IMR-90 (cell line): ENCODE data around the gene NKAIN4. TPM values are rescaled to one million over a fixed set of nuclear protein-coding genes. Genes with fewer than 3 reads are reported as not detected.

ENCODE experiments used
- ATAC-seq: fragments of 200-7000 bp; cut with Tn5 transposase; 2 replicates; pipeline ENCODE4 v1.9.1; 2020; ENCODE audit warnings: low read depth, mild to moderate bottlenecking, moderate library complexity
- BruUV-seq: library from RNA; stranded (reverse); fragments of 400-500 nt; replicated peaks from 2 replicates; lab custom pipeline; 2021; lab: Mats Ljungman, UMichigan
- CTCF ChIA-PET: fragments of 300-600 bp; formaldehyde crosslinking; extraction: SDS; loops from one replicate; lab custom pipeline; 2021; ENCODE audit warnings: antibody characterized with exemption; lab: Yijun Ruan, JAX
- POLR2A ChIA-PET: fragments of 300-600 bp; sonication (Branson Sonifier 250); formaldehyde crosslinking; loops from one replicate; lab custom pipeline; 2022; ENCODE audit warnings: antibody characterized with exemption; ENCODE audit not compliant: unreplicated experiment; lab: Charles Lee
- DNase-seq: peaks from one replicate; pipeline ENCODE4 v3.0.0; 2013
- H2AFZ ChIP-seq: replicated peaks from 2 replicates; pipeline ENCODE3; 2013; ENCODE audit warnings: low read length, mild to moderate bottlenecking; ENCODE audit not compliant: poor library complexity
- H2AK5ac ChIP-seq: 2 replicates; pipeline ENCODE4 v1.6.1; 2013; ENCODE audit warnings: low read depth, low read length, inconsistent platforms
- H2AK9ac ChIP-seq: replicated peaks from 2 replicates; pipeline ENCODE3; 2013; ENCODE audit warnings: mild to moderate bottlenecking, low read depth, low read length, moderate library complexity; ENCODE audit not compliant: poor library complexity
- H2BK120ac ChIP-seq: 2 replicates; pipeline ENCODE4 v1.6.1; 2013; ENCODE audit warnings: low read depth, low read length, inconsistent platforms
- H2BK15ac ChIP-seq: 3 replicates; pipeline ENCODE4 v1.6.1; 2013; ENCODE audit warnings: low read depth, low read length, inconsistent platforms
- H2BK20ac ChIP-seq: 2 replicates; pipeline ENCODE4 v1.6.1; 2013; ENCODE audit warnings: low read depth, mild to moderate bottlenecking, inconsistent platforms, low read length, moderate library complexity
- H2BK5ac ChIP-seq: 2 replicates; pipeline ENCODE4 v1.6.1; 2013; ENCODE audit warnings: mild to moderate bottlenecking, low read depth, low read length, inconsistent platforms; ENCODE audit not compliant: poor library complexity, severe bottlenecking
- H3K14ac ChIP-seq: replicated peaks from 2 replicates; pipeline ENCODE4 v1.6.1; 2013; ENCODE audit warnings: low read depth, low read length, inconsistent platforms
- H3K18ac ChIP-seq: 2 replicates; pipeline ENCODE4 v1.6.1; 2013; ENCODE audit warnings: low read depth, low read length, control low read depth
- H3K23ac ChIP-seq: 2 replicates; pipeline ENCODE4 v1.6.1; 2013; ENCODE audit warnings: low read depth, low read length, inconsistent platforms
- H3K27ac ChIP-seq: 2 replicates; pipeline ENCODE4 v1.5.1; 2013; ENCODE audit warnings: mild to moderate bottlenecking, control low read depth, low read length; ENCODE audit not compliant: insufficient read depth
- H3K27me3 ChIP-seq: 2 replicates; pipeline ENCODE4 v1.6.1; 2013; ENCODE audit warnings: low read length; ENCODE audit not compliant: control insufficient read depth, insufficient read depth
- H3K36me3 ChIP-seq: 2 replicates; pipeline ENCODE4 v1.6.1; 2013; ENCODE audit warnings: low read length, mixed read lengths; ENCODE audit not compliant: control insufficient read depth, insufficient read depth
- H3K4ac ChIP-seq: 2 replicates; pipeline ENCODE4 v1.6.1; 2013; ENCODE audit warnings: low read depth, low read length, inconsistent platforms
- H3K4me1 ChIP-seq: 2 replicates; pipeline ENCODE4 v1.6.1; 2013; ENCODE audit warnings: low read length, mixed read lengths; ENCODE audit not compliant: control insufficient read depth, insufficient read depth
- H3K4me2 ChIP-seq: 2 replicates; pipeline ENCODE4 v1.6.1; 2013; ENCODE audit warnings: low read depth, mild to moderate bottlenecking, control low read depth, low read length, moderate library complexity
- H3K4me3 ChIP-seq: 2 replicates; pipeline ENCODE4 v1.5.1; 2013; ENCODE audit warnings: low read depth, mild to moderate bottlenecking, control low read depth, low read length, moderate library complexity; ENCODE audit not compliant: insufficient read depth
- H3K56ac ChIP-seq: 2 replicates; pipeline ENCODE4 v1.6.1; 2013; ENCODE audit warnings: low read length, inconsistent platforms; ENCODE audit not compliant: insufficient read depth; ENCODE audit errors: extremely low read depth
- H3K79me1 ChIP-seq, 2 experiments: 2 replicates each; pipeline ENCODE4 v1.6.1; 2013; ENCODE audit warnings: low read length in 2 of 2, inconsistent platforms in 1 of 2, low read depth in 1 of 2
- H3K9ac ChIP-seq: 2 replicates; pipeline ENCODE4 v1.6.1; 2013; ENCODE audit warnings: low read depth, low read length, control low read depth
- H3K9me1 ChIP-seq: 2 replicates; pipeline ENCODE4 v1.6.1; 2013; ENCODE audit warnings: low read length, inconsistent platforms; ENCODE audit not compliant: insufficient read depth
- H3K9me3 ChIP-seq: 2 replicates; pipeline ENCODE4 v1.6.1; 2013; ENCODE audit warnings: low read length; ENCODE audit not compliant: control insufficient read depth, insufficient read depth
- H4K20me1 ChIP-seq: 2 replicates; pipeline ENCODE4 v1.6.1; 2013; ENCODE audit warnings: low read length, inconsistent platforms; ENCODE audit not compliant: insufficient read depth
- H4K5ac ChIP-seq: 2 replicates; pipeline ENCODE4 v1.6.1; 2013; ENCODE audit warnings: mild to moderate bottlenecking, low read depth, low read length, control low read depth
- H4K8ac ChIP-seq, 2 experiments: 2 replicates each; pipeline ENCODE4 v1.6.1; 2013; ENCODE audit warnings: low read depth in 2 of 2, low read length in 2 of 2, control low read depth in 1 of 2, inconsistent platforms in 1 of 2
- H4K91ac ChIP-seq: 2 replicates; pipeline ENCODE4 v1.6.1; 2013; ENCODE audit warnings: low read depth, low read length, inconsistent platforms; ENCODE audit not compliant: insufficient read depth
- BHLHE40 ChIP-seq: fragments of 150-350 bp; IDR thresholded peaks from 2 replicates; pipeline ENCODE4 v1.6.1; 2016; ENCODE audit warnings: mild to moderate bottlenecking, low read depth, low read length
- CHD1 ChIP-seq: IDR thresholded peaks from 2 replicates; pipeline ENCODE4 v1.6.1; 2012; ENCODE audit warnings: low read depth, low read length, improper control_type of control experiment
- ELK1 ChIP-seq: fragments of 150-350 bp; IDR thresholded peaks from 2 replicates; pipeline ENCODE4 v1.6.1; 2016; ENCODE audit warnings: low read depth, mild to moderate bottlenecking, low read length, moderate library complexity, borderline replicate concordance
- MAFK ChIP-seq: IDR thresholded peaks from 2 replicates; pipeline ENCODE4 v1.6.1; 2012; ENCODE audit warnings: low read depth, low read length, improper control_type of control experiment
- NFE2L2 ChIP-seq: fragments of 150-350 bp; IDR thresholded peaks from 2 replicates; pipeline ENCODE4 v1.6.1; 2016; ENCODE audit warnings: low read depth, mild to moderate bottlenecking, low read length
- RAD21 ChIP-seq: IDR thresholded peaks from 2 replicates; pipeline ENCODE4 v1.6.1; 2012; ENCODE audit warnings: low read length, improper control_type of control experiment
- RFX5 ChIP-seq: IDR thresholded peaks from 2 replicates; pipeline ENCODE4 v1.8.0; 2012; ENCODE audit warnings: low read depth, mild to moderate bottlenecking, low read length, moderate library complexity
- WGBS, 2 experiments: methylation state at CpG; one replicate each; pipeline versions ENCODE4 v1.1.5 to v1.1.7; 2013; ENCODE audit warnings: missing lambda C conversion rate in 2 of 2; ENCODE audit not compliant: insufficient read length in 1 of 2; ENCODE audit errors: extremely low coverage in 2 of 2; 5-methylcytosine and 5-hydroxymethylcytosine counted together
- dilution Hi-C: fragments of 300-500 bp; cut with HindIII; formaldehyde crosslinking; loops from one replicate; pipeline ENCODE4 v1.14.3; 2018; ENCODE audit warnings: low sequenced_read_pairs; ENCODE audit not compliant: unreplicated experiment
- in situ Hi-C: fragments of 300-500 bp; cut with MboI; formaldehyde crosslinking; loops from 3 replicates; pipeline ENCODE4 v1.14.3; 2019; ENCODE audit warnings: low sequenced_read_pairs, inconsistent platforms, mixed read lengths
- intact Hi-C: fragments of 100-400 bp; cut with micrococcal nuclease; formaldehyde crosslinking; loops from 2 replicates; pipeline ENCODE4 v1.10.0; 2022
- polyA plus RNA-seq, 3 experiments: library from polyadenylated mRNA; depleted of rRNA; stranded (reverse); fragments of >200 nt; gene quantifications; 2 replicates each; pipeline ENCODE4 v1.2.3, GENCODE V29; 2012; ENCODE audit warnings: low replicate concordance in 1 of 3
- total RNA-seq: library from RNA; depleted of rRNA; stranded (reverse); fragments of >200 nt; gene quantifications from 2 replicates; pipeline ENCODE4 v1.2.3, GENCODE V29; 2012

The NKAIN4 gene
- total and polyA plus RNA-seq, 2 of the 4 experiments (the other 2 are of a cell fraction) = not detected

DNA sequence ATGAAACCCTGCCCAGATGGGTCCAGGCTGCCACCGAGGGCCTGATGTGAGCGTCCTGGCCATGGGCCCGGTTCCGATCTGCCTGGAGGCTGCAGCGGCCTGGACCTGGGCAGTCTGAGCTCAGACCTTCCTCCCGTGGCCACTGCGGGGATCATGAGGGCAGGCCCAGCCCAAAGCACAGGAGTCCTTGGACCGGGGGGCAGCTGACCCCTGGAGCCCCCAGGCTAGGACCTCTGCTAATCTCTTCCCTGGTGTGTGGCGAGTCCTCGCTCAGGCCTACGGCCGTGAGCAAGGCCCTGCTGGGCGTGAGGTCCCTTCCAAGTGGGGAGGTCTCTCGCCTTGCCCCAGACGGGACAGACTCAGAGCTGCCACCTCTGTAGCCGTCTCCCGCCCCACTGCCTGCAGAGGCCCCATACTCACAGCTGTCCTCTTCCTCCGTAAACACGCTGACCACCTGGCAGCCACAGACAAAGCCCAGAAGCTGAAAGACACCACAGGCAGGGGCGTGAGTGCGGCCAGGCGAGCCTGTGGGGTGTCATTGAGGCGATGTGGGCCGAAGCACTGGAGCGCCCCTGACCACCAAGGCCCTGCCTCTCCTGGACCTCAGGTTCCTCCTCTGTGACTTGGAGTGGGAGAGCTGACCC, 10.5 kb downstream of the NKAIN4 start:
- H2BK15ac ChIP-seq = no peak overlapping the region
- DNase-seq = no peak
- H2BK120ac ChIP-seq = no peak overlapping the region
- H3K18ac ChIP-seq = no peak overlapping the region
- dilution Hi-C loops (no loop called here), intact Hi-C loops (no loop called here), in situ Hi-C loops (no loop called here)
- H3K4me1 ChIP-seq = no peaks in the 10 kb centered on the region
- no peaks in the 10 kb centered on the region for H3K9me1 ChIP-seq
- no peak overlapping the region for H3K4me2 ChIP-seq
- H3K27me3 ChIP-seq = peaks cover 44% of the 10 kb centered on the region; the same call in 1 of the 2 replicates
- H3K9ac ChIP-seq = no peak overlapping the region
- no peaks in the 10 kb centered on the region for H3K36me3 ChIP-seq
- H4K20me1 ChIP-seq = no peaks in the 10 kb centered on the region; the same call in 1 of the 2 replicates
- H3K23ac ChIP-seq = no peak overlapping the region
- H3K79me1 ChIP-seq = no peaks in the 10 kb centered on the region
- 58% methylated on average over 7 of the region's 25 CpGs; no CpG with 5 or more reads in 1 of the 2 experiments for WGBS, 2 experiments
- H4K91ac ChIP-seq = no peak overlapping the region
- H3K27ac ChIP-seq = no peak overlapping the region
- H2AK5ac ChIP-seq = no peak overlapping the region
- H2BK5ac ChIP-seq = no peak overlapping the region
- TF ChIP-seq NFE2L2 (no peak), MAFK (no peak), ELK1 (no peak), BHLHE40 (no peak), RFX5 (no peak), RAD21 (no peak), CHD1 (no peak)
- H3K4me3 ChIP-seq = no peak overlapping the region
- H3K4ac ChIP-seq = no peak overlapping the region
- no peaks in the 10 kb centered on the region for H3K9me3 ChIP-seq
- H4K8ac ChIP-seq = no peak overlapping the region
- no peak overlapping the region for H2AK9ac ChIP-seq
- POLR2A ChIA-PET = no interaction called here
- no peak for ATAC-seq
- H4K5ac ChIP-seq = no peak overlapping the region
- H3K14ac ChIP-seq = no peak overlapping the region
- CTCF ChIA-PET = no interaction called here
- H2BK20ac ChIP-seq = no peak overlapping the region
- H2AFZ ChIP-seq = no peak overlapping the region
- BruUV-seq = no TSS peak
- no peak overlapping the region for H3K56ac ChIP-seq
